SK-N-SH (cell line): ENCODE data around the gene PPP1R12B.

ENCODE experiments used
- CTCF ChIP-seq: fragments of 200-600 bp; sonication (generic); IDR thresholded peaks from 2 replicates; pipeline ENCODE4 v1.6.1; 2017; ENCODE audit warnings: antibody characterized with exemption, mild to moderate bottlenecking, moderate library complexity
- ELF1 ChIP-seq: IDR thresholded peaks from 2 replicates; pipeline ENCODE4 v1.4.0; 2012
- EP300 ChIP-seq, 2 experiments: IDR thresholded peaks; 2 replicates each; pipeline versions ENCODE4 v1.4.0 to v1.6.1; 2012; ENCODE audit warnings: borderline replicate concordance in 1 of 2, low read depth in 1 of 2, low read length in 1 of 2
- EZH2phosphoT487 ChIP-seq: fragments of 200-600 bp; sonication (generic); IDR thresholded peaks from 2 replicates; pipeline ENCODE4 v1.6.1; 2017; ENCODE audit warnings: low read depth, mixed run types, mild to moderate bottlenecking, antibody characterized with exemption, moderate library complexity, borderline replicate concordance
- FOXM1 ChIP-seq: IDR thresholded peaks from 2 replicates; pipeline ENCODE4 v1.4.0; 2012; ENCODE audit warnings: low read depth, mild to moderate bottlenecking
- GABPA ChIP-seq: IDR thresholded peaks from 2 replicates; pipeline ENCODE4 v1.4.0; 2012; ENCODE audit warnings: low read depth, mild to moderate bottlenecking
- MXI1 ChIP-seq: IDR thresholded peaks from 2 replicates; pipeline ENCODE4 v1.6.1; 2012; ENCODE audit warnings: mild to moderate bottlenecking, low read depth, low read length, improper control_type of control experiment
- POLR2AphosphoS5 ChIP-seq: IDR thresholded peaks from 2 replicates; pipeline ENCODE4 v1.6.1; 2012; ENCODE audit warnings: low read depth, low read length
- RCOR1 ChIP-seq: fragments of 150-350 bp; IDR thresholded peaks from 2 replicates; pipeline ENCODE4 v1.6.1; 2017; ENCODE audit warnings: antibody characterized with exemption, low read length
- REST ChIP-seq: IDR thresholded peaks from 2 replicates; pipeline ENCODE4 v1.6.1; 2012; ENCODE audit warnings: mild to moderate bottlenecking, low read depth, low read length, moderate library complexity
- SIN3A ChIP-seq: IDR thresholded peaks from 2 replicates; pipeline ENCODE4 v1.6.1; 2012; ENCODE audit warnings: low read depth, mild to moderate bottlenecking, low read length, moderate library complexity, borderline replicate concordance
- USF2 ChIP-seq: fragments of 150-350 bp; IDR thresholded peaks from 2 replicates; pipeline ENCODE4 v1.6.1; 2017; ENCODE audit warnings: antibody characterized with exemption, low read length, low read depth, borderline replicate concordance
- YY1 ChIP-seq: IDR thresholded peaks from 2 replicates; pipeline ENCODE4 v1.4.0; 2012; ENCODE audit warnings: low read depth, mild to moderate bottlenecking
- TF ChIP-seq, protein P1 (sequence below): IDR thresholded peaks from 2 replicates; pipeline ENCODE4 v1.4.0; 2012; ENCODE audit warnings: low read depth

- TF ChIP-seq CTCF (no peak), YY1 (no peak), ELF1 (no peak), POLR2AphosphoS5 (no peak), EP300 (IDR thresholded peaks at IDR 0.05; ENCODE audit: borderline replicate concordance in 1 of 2, low read depth in 1 of 2, low read length in 1 of 2) (no peak), RCOR1 (no peak), SIN3A (no peak), MXI1 (no peak), REST (no peak), GABPA (no peak), FOXM1 (no peak), EZH2phosphoT487 (no peak), USF2 (no peak)
- TF ChIP-seq, protein P1, sequence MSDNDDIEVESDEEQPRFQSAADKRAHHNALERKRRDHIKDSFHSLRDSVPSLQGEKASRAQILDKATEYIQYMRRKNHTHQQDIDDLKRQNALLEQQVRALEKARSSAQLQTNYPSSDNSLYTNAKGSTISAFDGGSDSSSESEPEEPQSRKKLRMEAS, result no peak
Measured at GRCh38 chr1:202580619-202581018, 232.1 kb downstream of the PPP1R12B start.
